ENCODE results near the gene SLX9.

SLX9 gene

DNA sequence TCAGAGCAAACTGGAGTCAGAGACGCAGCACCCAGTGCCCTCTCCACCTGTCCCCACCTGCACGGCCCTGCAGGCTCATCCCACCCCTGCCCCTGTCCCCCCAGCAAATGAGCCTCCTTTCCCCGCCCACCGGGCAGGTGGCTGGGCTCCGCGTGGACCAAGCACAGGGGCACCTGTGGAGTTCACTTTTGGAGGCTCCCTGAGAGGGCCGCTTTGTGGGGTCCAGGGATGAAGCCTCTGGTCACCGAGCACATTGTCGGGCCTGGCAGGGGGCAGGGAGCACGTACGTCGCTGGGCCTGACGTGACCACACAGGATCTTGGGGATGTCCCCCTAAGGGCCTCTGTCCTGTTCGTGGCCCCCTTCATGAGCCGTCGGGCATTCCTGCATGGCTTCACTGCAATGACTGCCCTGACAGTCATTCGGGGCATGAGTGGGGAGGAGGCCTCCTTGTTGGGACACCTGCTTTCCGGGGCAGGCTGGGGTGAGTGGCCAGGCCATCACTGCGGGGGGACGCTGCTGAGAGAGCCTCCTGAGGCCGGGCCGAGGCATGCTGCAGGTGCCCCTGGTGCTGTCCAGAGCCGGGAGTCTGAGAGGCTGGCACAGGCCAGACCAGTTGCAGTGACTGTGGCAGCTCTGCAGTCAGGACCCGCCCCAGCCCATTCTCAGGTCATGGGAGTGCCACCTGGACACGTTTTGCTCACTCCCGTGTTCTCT lies 19.7 kb downstream of the SLX9 start:
- no peak for DNase-seq (ENCODE audit: low read depth, low spot score)

DNA sequence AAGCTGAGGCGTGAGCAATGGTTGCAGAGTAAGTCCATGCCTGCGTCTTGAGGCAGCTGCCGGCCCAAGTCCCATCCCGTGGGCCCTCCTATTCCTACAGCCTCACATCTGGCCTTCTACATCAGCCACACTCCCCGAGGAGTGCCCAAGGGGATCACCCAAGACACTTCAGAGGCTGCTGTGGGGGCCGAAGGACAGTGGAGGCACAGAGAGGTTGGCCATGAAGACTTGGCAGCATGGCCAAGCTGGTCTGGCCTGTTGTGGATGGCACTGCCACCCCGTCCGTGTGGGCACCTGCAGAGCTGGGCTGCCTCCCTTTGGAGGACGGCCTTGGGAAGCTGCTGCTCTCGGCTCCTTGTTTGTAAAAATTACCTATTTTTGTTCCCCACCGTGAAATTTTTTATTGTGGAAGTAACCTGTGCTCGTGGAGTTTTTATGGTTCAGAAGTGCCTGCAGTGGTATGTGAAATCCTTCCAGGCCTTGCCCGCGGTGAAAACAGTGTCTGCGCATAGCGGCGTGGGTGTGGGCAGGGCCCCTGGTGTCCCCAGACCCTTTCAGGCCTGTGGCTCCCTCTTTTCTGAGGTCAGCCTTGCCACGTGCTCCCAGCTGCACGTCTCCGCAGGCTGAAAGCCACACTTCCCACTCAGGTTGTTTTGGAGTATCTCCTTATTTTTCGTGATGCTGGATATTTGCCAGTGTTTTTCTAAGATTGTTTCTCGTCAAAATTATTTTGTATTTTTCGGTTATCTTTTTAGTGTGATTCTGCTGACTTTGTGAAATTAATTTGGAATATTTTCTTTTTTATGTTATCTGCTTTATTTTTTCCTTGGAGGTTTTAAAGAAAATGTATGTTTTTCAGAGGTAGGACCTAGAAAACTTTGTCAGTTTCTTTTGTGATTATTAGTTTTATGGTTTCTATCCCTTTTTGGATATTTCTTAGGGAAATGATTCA lies 20.6 kb downstream of the SLX9 start:
- no peak for DNase-seq (ENCODE audit: low read depth, low spot score)

DNA sequence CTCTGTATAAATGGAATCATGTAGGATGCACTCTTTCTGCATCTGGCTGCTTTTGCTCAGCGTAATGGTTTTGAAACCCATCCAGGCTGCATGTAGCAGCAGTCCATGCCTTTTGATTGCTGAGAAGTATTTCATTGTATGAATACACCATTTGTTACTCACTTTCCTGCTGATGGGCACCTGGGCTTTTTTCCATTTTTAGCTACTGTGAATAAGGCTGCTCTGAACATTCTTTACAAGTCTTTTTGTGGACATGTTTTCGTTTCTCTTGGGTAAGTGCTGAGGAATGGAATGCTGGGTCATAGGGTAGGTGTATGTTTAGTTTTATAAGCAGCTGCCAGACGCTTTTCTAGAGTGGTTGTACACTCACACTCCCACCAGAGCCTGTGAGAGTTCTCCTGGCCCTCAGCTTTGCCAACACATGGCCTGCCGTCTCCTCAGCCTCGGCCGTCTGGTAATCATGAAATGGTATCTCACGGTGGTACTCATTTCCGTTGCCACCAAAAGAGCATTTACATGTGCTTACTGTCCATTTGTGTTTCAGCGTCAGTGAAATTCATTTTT lies 22.7 kb downstream of the SLX9 start:
- DNase-seq (ENCODE audit: low read depth, low spot score): no peak

DNA sequence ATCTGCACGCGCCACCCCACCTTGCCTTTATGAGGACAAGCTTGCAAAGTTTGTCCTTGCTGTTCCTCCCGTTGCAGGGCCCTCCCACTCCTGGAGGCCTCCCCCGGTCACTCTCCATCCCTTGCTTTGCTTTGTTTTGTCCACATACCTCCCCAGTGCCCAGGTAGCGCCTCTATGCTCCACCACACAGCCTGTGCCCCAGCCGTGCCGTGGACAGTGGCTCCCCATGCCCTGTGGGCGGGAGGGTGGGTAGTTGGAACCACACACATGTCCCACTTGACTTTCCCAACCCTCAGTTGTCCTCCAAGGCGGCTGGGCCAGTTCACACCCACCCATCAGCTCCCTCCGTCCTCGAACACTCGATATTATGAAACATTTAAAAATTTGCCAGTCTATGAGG lies 24.6 kb downstream of the SLX9 start:
- no peak for DNase-seq (ENCODE audit: low read depth, low spot score)

DNA sequence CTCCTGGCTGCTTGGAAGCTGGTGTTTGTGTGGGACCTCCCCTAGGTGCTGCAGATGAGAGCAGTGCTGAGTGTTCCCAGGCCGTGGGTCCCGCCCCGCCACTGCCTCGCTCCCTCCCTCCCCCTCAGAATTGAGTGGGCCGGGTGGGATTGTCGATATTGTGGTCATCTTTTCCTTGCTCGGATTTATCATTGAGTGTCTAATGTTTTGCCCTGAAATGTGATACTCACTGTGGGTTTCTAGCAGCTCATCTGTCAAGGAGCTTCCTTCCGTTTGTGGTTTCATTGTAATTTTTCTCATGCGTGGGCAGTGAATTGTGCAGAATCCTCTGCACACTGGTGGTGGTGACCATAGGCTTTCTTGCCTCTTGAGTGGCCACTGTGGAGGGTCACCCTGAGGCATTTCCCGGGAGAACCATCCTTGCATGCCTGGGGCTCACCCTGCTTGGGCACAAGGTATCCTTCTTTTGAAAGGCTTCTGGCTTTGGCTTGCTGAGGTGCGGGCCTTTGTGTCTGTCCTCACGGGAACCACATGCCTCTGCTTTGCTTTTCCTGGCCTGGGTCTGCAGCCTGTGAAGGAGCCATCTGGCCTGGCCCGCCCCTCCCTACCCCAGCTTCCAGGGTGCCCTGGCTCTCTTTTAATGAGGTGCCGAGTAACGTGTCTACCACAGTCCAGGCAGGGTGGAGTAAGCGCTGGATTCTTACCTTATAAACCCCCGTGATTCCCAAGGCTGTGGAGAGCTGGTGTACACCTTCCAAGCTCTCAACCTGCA lies 25.6 kb downstream of the SLX9 start:
- no peak for DNase-seq (ENCODE audit: low read depth, low spot score)

DNA sequence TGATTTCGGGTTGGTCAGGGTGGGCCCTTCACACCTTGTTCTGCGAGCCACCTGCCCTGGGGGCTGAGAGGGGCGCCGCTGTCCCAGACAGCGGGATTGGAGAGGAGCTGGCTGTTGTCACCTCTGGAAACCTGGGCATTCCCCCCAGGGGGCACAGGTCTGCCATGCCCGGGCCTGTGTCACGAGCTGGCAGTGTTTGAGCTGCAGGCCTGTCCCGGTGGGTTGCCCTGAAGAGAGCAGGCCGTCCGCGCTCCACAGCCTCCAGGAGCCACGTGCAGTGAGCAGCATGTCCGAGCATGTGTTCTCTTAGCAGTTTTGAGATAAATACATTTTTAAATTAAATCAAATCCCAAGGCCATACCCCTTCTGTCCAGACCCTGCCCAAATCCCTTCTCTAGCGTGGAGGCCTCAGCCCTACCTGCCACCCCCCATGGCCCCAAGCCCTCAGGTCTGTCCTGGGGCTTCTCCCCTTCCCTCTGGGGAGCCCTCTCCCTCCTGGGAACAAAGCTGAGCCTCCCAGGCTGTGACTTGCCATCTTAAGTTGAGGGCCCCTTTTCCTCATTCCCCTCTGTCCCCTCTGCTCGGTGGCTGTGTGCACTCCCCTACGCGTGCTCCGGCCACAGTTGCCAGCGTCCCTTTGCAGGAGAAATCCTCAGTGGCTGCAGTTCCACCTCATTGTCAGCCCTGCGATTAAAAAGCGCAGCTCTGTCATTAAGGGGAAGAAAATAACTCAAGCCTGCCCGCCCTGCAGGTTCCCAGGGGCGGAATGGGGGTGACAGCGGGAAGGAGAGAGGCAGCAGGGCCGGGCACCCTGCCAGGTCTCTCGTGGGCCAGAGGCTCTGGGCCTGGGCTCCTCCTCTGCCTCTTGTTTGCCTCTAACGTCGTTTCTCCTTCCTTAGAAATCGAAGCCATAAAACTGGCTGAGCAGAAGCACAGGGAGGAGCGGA lies 26.6 kb downstream of the SLX9 start:
- no peak for DNase-seq (ENCODE audit: low read depth, low spot score)

DNA sequence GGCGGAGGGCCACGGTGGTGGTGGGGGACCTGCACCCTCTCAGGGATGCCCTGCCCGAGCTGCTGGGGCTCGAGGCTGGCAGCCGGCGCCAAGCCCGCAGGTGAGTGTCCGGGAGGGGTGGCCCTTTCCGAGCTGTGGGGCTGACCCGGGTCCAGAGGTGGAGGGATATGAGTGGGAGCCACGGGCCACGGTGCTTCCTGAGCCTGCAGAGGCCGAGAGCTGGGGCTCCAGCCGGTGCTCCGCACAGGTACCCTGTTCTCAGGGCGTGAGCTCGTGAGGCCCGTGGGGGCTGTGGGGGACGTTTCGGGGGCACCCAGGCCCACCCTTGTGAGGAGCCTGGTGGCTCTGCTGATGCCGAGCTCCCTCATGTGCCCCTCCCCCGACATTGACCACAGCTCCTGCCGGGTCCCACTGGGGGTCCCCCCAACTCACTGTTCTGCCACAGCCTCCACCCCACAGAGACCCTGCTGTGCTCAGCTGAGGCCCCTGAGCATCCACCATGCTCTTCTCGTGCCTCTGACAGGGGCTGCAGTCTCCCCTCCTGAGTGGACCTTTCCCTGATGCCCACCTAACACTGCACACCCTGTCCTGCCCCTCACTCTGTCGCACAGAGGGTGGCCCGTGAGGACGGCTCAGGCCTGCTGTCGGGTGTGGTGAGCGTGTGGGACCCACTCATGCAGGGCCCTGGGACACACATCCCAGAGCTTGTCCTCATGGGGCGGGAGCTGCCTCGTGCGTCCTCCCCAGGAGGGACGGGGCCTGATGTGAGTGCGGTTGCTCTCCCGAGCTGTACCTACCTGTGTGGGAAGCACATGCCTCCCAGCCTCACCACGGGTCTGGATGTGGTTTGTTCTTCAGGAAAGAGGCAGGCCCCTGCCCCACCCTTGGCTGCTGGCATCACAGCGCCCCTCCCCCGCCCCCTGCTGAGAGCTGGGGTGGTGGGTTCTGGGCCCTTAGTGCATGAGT lies 27.5 kb downstream of the SLX9 start:
- DNase-seq (ENCODE audit: low read depth, low spot score): no peak

DNA sequence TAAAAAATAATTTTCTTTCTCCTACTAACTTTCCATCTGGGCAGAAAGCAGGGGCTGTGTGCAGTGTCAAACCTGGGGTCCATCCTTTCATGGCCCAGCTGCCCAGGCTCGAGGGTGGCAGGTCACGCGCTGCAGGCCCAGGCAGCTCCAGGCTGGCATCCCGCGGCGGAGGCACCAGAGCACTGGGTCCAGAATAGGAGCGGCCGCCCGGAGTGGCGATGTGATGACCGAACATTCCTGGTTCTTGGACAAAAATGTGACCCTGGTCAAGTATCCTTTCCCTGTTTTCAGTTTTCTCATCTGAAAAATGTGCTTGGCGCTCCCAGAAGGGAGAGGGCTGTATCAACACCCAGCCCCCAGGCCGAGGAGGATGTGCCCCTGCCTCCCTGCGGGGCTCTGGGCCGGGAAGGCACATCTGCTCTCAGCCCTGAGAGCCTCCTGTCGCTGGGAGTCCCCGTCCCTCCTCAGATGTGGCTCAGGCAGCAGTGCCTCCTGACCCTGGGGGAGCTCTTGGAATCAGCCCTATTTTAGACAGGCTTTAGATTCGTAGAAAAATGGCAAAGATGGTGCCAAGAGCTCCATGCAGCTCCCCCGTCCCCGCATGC lies 29.3 kb downstream of the SLX9 start:
- DNase-seq (ENCODE audit: low read depth, low spot score): no peak

DNA sequence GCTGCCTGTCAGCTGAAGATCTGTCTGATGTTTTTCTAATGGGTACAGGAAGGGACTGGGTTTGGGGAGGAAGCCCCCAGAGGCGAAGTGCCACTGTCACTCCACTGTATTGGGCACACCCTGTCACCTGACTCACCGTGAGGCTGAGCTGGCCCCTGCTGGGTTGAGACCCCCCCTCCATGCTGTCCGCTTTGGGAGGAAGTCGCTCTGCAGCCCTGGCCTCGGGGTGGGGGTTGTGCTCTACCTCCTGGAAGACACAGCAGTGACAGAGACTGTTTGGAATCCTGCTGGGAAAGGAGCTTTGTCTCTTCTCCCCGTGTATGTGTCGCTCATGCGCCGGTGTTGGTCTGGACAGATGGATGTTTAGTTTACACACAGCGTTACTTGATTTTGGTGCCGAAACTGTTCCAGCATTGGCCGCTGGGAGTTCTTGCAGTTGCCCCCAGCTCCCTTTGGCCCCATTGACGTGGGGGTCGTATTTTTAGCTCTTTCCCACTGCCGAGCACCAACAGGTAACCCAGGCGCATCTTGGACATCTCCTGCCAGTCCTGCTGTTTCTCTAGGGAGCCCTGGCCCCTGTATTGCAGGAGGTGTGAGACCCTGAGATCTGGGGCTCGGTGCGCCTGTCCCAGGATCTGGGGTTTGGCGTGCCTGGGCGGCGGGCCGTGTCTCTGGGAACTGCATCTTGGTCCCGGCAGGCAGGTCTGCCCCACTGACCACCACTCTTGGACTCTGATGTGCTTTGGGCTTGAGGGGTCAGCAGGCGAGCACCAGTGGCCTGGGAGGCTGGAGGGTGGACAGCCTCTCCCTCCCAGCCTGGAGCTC lies 30.3 kb downstream of the SLX9 start:
- DNase-seq (ENCODE audit: low read depth, low spot score): peak; percentile 83

DNA sequence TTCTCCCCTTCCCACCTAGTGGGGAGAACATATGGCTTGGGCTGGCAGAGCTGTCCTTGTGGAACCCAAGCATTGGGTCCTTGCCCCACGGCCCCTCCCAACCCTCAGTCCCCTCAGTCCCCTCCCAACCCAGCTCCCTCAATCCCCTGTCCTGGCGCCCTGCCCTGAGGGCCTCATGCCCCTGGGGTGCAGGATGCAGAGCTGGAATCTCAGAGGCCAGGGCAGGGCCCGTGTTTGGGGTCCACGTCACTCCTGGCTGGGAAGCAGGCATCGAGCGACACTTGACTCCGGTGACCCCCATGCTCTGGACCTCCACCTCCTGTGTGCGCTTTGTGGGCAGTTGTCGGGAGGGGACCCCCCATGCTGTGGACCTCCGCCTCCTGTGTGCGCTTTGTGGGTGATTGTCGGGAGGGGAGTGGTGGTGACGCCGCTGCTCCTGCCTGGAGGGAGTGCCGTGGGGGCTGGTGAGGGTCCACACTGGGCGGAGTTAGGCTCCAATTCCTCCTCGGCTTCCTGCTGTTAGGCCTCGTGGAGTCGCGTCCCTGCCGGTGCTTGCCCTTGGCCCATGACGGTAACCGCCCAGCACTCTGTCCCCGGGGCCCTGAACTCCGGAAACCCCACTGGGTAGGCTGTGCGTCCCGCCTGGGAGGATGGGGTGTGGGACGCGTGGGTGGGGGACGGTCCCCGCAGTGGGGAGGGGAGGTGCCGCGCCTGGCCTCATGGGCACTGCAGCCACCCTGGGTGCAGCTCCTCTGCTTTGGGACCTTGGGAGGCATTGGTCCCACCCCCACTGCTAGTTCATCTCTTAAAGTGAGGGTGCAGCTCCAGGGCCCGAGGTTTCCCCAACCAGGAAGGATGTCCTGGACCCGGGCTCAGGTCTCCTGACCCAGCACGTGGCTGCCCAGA lies 31.2 kb downstream of the SLX9 start:
- DNase-seq (ENCODE audit: low read depth, low spot score): no peak

DNA sequence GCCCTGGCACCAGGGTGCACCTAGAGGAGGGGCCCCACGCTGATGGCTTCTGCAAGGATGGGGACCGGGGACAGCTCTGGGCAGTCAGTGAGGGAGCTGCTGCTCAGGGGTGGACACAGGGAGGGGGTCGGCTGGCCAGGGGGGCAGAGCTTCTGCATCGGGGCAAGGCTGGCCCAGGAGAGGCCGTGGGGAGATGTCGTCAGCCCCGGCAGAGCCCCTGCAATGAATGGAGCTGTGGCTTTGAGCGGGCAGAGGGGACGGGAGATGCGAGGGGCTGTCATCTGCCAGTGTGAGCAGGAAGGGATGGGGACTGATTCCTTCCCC lies 31.8 kb downstream of the SLX9 start:
- no peak for DNase-seq (ENCODE audit: low read depth, low spot score)

DNA sequence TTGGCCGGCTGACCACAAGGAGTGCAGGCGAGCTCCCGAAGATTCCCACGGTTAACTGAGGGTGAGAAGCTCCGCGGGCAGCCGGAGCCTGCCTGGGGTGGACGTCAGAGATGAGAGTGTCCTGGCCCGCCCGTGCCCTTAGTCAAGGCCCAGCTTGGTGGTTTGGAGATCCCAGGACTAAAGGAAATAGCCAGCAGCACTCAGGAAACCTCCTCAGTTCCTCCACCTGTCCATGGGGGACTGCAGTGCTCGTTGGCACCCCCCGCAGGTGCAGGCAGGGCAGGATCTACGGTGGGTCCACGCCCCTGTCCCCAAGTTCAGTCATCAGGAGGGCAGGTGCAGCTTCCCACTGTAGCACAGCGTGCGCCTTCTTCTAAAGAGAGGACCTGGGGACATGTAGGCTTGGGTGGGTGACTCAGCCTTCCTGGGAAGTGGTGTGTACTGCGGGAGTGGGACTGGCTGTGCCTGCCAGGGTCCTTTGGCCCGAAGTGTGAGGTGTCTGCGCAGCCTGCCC lies 32.5 kb downstream of the SLX9 start:
- peak; percentile 54 for DNase-seq (ENCODE audit: low read depth, low spot score)

DNA sequence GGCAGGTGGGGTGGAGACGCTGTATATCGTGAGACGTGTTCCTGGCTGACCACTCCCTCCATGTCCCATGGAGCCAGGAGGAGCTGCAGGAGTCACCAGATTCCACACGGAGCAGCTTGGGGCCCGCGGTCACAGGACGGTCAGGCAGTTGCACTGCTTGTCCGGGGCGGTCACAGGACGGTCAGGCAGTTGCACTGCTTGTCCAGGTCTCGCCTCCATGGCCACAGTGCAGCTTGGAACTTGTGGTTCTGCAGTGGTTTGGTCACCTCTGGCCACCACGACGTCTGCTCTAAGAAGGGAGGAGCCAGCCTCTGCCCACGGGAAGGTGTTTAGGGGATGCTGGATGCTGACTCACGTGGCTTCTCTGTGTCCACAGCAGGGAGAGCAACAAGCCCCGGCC lies 33.0 kb downstream of the SLX9 start:
- no peak for DNase-seq (ENCODE audit: low read depth, low spot score)

DNA sequence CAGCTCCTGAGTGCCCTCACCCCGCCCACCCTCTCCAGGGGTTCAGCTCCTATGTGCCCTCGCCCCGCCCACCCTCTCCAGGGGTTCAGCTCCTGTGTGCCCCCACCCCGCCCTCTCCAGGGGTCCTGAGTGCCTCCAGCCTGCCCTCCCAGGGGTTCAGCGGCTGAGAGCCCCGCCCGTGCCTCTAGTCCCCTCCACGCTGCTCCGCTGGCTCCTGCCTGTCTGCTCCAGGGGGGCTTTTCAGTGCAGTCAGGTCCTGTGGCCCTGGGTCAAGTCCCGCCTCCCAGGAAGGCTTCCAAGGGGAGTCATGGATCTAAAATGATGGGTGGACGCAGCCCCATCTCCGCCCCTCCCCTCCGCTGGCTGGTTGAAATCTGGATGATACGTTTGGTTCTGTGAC lies 33.8 kb downstream of the SLX9 start:
- no peak for DNase-seq (ENCODE audit: low read depth, low spot score)

DNA sequence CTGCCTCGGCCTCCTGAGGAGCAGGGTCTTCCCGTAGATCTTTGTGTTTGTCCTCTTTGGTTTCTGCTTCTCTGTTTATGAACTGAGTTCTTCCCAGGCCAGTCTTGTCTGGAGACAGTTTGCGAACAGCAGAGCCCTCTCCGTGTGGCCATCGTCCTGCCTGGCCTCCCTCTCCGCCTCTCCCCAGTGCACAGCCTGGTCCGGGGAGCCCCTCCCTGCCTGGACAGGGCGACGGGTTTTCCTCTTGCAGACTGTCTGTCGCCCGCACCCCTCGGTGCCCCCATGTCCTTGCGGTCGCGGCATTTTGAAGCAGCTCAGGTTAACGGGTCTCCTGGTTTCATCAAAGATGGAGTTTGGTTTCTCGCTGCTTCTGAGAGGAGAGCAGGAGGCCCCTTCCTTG lies 34.8 kb downstream of the SLX9 start:
- DNase-seq (ENCODE audit: low read depth, low spot score): no peak

DNA sequence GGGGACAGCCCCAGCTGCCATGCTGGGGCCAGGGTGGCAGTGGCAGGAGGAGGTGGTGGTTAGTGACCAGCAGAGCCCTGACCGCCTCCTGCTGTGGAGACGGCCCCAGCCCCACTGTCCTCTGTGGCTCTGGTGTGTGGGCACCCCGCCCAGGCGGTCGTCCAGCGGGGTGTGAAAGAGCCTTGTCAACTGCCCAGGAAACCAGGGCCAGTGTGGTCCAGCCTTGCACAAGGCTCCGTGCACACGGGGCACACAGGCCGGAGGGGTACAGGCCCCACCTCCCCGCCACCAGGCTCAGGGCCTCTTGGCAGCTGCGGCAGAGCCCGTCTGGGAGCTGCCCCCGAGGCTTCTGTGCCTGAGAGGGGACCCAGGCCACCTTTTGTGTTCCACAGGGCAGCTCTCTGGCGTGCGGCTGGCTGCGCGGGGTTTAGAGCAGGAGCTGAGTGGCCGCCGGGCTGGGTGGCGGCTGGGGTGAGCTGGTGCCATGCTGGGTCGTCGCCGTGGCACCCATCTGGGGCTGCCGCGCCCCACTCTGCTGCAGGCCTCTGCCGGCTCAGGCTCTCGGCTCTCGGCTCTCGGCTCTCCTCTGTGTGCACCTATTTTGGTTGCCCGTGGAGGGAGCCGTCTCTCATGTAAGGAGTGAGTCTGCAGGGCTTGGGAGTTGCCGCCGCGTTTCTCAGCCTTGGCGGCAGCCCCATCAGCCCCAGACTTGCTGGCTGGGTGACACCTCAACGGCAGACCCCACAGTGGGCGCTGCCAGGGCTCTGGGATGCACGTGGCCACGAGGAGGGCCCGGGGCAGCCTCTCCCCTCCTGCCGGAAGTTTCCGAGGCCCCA lies 36.1 kb downstream of the SLX9 start:
- DNase-seq (ENCODE audit: low read depth, low spot score): no peak

Data from ELF-1 (cell line).